NCI-H82 (cell line): ENCODE measurements around the gene IPMK.

Experiments used
- DNase-seq: peaks from one replicate; lab custom pipeline; 2025; lab: John Stamatoyannopoulos, UW

Gene IPMK

DNA sequence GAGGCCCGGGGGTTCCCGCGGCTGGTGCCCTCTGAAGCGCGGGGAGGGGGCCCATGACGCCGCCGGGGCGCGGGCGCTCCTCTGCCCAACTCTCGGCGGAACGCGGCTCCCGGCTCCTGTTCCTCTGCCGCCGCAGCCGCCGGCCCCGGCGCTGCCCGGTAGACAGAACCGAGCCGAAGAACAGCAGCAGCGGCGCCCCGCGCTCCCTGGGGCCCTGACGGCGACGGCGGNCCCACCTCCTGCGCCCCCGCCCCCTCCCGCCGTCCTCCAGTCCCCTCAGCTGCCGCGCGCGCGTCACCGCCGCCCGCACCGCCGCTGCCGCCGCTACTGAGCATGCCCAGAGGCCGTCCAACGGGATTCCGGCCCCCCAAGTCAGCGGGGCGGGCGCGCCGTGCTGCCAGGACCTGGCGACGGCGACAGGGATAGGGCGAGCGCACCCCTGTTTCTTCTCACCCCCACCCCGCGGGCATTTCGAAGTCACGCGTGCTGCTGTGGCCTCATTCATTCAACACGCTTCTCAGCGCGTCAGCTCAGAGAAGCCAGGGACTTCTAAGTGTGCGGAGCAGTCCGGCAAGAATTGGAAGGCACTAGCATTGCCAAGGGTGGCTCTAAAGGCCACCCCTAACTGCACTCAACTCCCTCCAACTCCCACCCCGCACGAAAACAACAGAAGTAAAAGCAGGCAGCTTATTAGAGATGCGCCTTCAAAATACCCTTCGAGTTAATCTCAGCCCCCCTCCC, at the start of gene IPMK:
Gene IPMK (minus strand): TSS at position 182 of the 741 bp plus-strand sequence. CDS start 283 bp downstream, outside the sequence.
- peak; percentile 89 for DNase-seq

DNA sequence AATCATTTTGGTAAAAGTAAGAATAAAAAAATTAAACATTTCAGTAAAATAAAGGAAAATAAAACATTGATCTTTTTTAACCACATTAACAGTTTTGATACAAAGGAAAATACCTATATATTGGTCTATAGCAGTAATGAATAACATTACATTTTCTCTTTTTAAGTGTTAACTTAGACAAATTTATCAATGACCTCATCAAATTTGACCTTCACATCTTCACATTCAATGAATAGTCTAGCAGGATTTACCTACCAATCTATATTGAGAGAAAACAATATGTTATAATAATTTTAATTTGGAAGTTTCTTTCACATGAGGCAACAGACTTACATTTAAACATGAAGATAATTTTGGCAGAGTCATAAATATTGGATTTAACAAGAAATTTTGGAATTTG, 49.2 kb upstream of the IPMK start:
- DNase-seq = no peak

DNA sequence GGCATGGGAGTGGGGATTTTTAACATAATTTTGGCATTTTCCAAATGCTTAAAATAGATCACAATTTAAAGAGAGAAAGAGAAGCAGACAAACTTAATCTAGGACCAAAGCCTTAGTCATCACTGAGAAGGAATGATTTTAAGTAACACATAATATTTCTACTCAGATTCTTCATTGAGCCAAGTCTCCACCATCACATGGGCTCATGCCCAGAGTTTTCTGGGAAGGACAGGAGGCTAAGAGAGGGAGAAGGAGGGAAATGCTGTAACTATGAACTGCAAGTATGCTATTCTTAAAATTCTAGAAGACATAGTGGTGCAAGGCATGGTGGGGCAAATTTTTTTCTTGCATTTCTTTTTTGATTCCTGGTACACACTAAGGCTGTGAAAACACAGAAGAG, 43.3 kb upstream of the IPMK start:
- DNase-seq = no peak

DNA sequence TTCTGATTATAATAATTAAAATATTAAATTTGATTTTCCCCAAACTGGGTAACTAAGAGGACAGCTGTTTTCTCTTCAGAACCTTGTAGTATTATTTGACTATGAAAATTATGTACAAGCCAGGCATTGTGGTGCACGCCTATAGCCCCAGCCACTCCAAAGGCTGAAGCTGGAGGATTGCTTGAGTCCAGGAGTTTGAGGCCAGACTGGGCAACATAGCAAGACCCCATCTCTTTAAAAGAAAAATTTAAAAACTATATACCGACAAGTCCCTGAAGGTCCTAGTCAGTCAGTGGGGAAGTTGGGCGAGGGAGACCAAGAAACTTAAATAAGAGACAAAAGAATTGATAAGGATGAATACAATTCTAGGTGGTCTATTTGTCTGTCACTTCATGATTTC, 40.0 kb upstream of the IPMK start:
- no peak for DNase-seq

- DNase-seq = no peak
These were observed 38.1 kb upstream of the IPMK start for GRCh38 chr10:58305821-58306220.

GRCh38 chr10:58304099-58304633, 36.5 kb upstream of the IPMK start:
- no peak for DNase-seq

GRCh38 chr10:58302254-58302653, 34.6 kb upstream of the IPMK start:
- DNase-seq = no peak

DNA sequence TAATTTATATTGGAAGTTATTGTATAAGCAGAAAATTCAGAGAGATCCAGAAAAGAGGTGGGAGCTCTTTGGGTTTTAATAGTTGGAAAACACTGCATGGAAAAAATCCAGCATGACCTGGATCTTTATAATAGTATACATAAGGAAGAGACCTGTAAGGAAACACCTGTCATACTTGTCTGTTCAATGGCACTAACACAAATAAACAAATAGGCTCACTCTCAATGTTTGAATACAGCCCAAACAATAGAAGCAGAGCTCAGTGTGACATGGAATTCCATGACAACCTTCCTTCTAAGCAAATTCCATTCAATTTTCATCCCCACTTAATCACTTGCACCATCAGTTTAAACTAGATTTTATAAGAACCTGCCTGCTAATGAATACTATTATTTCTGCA, 33.0 kb upstream of the IPMK start:
- DNase-seq = no peak

DNA sequence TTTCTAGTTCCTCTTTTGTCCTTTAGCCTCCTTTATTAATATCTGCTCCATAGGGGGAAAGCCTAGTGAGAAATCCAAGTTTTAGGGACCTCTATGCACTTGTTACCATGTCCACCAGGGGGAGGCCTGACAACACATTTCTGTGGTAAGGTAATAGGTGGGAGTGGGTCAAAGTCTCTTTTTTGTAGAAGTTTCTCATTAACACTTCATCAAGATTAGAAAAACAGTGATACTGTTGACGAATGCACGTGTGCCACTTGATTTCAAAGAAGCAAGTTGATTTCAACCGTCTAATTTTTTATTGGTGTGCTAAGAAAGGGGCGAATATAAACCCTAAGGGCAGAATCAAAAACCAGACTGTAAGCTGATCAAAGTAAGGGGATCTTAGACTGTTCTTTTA, 31.9 kb upstream of the IPMK start:
- peak; percentile 81 for DNase-seq

GRCh38 chr10:58293989-58294388, 26.3 kb upstream of the IPMK start:
- DNase-seq = peak; percentile 46

GRCh38 chr10:58291538-58292174, 24.0 kb upstream of the IPMK start:
- peak; percentile 17 for DNase-seq

DNA sequence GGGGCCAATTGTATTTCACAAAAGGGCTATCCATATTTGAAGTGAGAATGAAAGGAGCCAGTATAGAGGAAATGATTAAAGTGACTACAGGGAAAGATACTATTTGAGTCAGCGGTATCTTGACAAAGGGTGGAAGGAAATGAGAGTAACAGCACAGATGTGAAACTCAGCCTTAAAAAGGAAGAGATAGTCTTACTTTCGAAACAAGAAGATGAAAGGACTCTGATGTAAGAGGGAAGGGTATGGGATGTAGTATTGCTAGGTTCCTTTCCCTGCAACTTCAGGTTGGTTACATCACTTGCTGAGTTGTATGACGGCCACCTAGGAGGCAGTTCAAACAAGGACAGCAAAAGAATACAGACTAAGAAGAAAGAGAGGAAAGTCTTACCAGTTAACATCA, 14.9 kb upstream of the IPMK start:
- no peak for DNase-seq

GRCh38 chr10:58281092-58281752, 13.5 kb upstream of the IPMK start:
- DNase-seq = no peak

GRCh38 chr10:58280477-58280876, 12.8 kb upstream of the IPMK start:
- DNase-seq = no peak

DNA sequence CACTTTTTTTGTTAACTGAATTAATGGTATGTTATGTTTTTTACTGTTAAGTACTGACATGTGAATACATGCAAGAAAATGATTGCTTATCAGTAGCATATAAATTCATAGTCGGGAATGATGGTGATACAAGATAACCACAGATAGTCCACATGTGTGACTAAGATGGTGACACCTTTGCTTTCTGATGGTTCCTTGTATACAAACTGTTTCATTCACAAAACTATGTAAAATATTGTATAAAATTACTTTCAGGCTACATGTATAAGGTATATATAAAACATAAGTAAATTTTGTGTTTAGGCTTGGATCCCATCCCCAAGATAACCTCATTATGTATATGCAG, 11.2 kb upstream of the IPMK start:
- DNase-seq = no peak

DNA sequence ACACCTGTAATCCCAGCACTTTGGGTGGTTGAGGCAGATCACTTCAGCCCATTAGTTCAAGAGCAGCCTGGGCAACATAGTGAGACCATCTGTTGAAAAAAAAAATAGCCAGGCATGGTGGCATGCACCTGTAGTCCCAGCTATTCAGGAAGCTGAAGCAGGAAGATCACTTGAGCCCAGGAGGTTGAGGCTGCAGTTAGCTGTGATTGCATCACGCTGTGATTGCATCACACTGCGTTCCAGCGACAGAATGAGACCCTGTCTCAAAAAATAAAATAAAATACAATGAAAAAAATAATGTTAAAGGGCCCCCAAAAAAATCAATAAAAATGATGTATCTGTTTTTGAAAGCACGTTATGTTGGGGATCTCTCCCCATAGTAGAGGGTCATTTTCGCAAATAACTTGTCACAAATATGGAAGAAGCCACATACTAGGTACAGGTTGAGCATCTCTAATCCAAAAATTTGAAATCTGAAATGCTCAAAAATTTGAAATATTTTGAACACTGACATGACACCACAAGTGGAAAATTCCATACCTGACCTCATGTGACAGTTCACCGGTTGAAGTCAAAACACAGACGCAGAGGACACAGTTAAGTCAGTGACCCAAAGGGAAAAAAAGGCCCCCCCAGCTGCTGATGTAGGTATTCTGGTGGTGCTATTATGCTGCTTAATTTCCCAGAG, 10.7 kb upstream of the IPMK start:
- DNase-seq = no peak

DNA sequence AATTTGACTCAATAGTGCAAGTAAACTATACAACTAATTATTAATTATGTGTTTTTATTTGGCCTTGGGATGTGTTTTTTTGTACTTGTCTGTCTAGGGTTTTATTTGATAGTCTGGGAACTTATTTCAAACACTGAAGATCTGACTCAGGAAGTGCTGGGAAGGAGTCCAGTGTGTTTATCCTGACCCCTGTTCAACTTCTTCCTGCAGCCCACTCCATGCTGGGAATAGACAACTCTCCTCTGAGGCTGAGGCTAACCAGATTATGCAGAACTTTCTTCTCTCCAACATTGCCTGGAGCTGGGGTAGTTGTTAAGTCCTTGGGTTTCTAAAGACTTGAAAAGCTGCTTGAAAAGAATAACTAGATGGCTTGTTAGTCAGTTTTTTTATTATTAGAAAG, 8.2 kb upstream of the IPMK start:
- DNase-seq = peak; percentile 46

- no peak for DNase-seq
These were observed 7.6 kb upstream of the IPMK start for GRCh38 chr10:58275261-58275660.

DNA sequence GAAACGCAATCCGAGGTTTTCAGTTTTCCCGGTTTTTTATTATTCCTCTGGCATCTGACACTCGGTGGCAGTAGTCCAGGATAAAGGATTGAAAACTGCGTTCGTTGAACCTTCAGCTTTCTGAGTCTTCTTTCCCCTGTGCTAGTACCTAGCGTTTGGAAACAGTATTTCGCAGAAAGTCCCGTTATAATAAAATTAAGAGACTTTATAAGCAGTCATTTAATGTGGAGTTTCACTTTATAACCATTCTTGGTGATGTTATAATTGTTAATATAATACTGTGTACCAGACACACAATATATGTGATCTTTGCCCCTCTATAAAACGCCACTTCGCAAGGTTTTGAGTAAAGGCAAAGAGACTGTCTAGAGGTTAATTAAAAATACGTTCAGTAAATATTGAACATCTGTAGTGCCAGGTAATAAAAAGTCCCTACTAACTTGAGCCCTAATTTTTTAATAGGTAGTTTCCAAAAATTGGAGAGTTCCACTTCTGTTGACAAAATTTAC, 2.1 kb upstream of the IPMK start:
- peak; percentile 53 for DNase-seq

DNA sequence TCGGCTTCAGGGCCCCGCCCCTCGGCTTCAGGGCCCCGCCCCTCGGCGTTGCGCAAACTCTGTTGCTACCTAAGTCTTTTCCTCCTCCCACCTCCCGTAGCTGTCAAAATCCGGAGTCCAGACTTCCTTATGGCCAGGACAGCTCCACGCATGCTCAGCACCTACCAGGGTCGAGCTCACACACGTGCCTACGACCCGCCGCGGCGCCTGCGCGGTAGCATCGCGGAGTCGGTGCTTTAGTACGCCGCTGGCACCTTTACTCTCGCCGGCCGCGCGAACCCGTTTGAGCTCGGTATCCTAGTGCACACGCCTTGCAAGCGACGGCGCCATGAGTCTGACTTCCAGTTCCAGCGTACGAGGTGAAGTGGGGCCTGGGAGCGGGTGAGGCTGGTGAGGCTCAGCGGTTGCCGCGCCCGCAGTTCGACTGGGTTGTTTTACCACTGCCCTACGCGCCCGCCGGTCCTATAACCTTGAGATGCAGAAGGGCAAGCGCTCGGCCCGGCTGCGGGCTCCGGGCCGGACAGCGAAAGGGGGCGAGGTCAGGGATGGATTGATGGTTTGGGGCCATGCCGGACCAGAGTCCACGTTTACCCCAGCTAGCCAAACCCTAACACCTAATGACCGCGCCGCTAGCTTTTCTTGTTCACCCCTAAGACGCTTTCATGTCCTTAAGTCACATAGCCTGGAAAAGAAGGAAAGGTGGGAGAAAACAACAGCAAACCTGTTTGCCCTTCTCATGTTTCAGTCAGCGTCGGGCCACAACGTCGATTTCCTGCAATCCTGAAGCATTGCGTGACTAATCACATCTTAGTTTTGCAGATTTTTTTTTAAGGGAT, 1.5 kb upstream of the IPMK start, which contains the start of gene CISD1:
Gene CISD1 (plus strand): TSS at position 217 of the 836 bp plus-strand sequence. CDS start 112 bp downstream, at position 329.
- peak; percentile 99 for DNase-seq

DNA sequence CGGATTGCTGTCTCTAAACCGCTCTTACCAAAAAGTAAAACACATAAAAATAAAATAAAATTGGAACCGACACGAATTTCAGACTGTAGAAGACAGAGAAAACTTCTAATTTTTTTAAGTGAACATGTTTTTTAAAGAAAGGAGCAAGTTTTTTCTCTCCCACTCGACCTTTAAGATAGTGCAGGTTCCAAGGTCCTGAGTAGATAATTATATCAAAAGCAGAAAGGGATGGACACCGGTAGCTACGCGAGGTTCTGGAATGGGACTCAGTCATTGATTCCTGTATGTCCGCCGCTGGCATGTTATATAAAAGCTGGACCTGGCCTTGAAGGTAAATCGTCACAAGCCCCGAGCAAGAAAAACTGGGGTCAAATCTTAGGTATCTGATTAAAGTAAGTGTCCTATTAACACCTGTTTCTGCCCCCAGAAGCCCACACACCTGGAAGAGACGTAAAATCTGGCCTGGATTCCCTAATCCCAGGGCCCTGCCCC, 806 bp upstream of the IPMK start:
- no peak for DNase-seq
